GM23338 (cell line): Measurements from ENCODE around the gene SEMA4A.

Source experiments
- CREB1 ChIP-seq: fragments of 250-450 bp; sonication (Bioruptor Pico); IDR thresholded peaks from 2 replicates; pipeline ENCODE4 v1.5.0; 2020; ENCODE audit warnings: low read depth, mild to moderate bottlenecking, moderate library complexity
- EZH2 ChIP-seq: fragments of 200-600 bp; sonication (generic); IDR thresholded peaks from one replicate; pipeline ENCODE4 v1.8.0; 2017; ENCODE audit warnings: antibody characterized with exemption, mild to moderate bottlenecking, low read depth; ENCODE audit not compliant: unreplicated experiment
- EZH2phosphoT487 ChIP-seq: fragments of 200-600 bp; sonication (generic); IDR thresholded peaks from one replicate; pipeline ENCODE4 v1.8.1; 2018; ENCODE audit warnings: antibody characterized with exemption; ENCODE audit not compliant: unreplicated experiment
- JUNB ChIP-seq: IDR thresholded peaks from one replicate; pipeline ENCODE4 v1.6.1; 2016; ENCODE audit warnings: antibody characterized with exemption; ENCODE audit not compliant: unreplicated experiment
- POLR2AphosphoS5 ChIP-seq: IDR thresholded peaks from 2 replicates; pipeline ENCODE4 v1.6.1; 2016; ENCODE audit warnings: antibody characterized with exemption, low read depth
- STAT1 ChIP-seq: IDR thresholded peaks from one replicate; pipeline ENCODE4 v1.6.1; 2016; ENCODE audit warnings: antibody characterized with exemption; ENCODE audit not compliant: unreplicated experiment
- ZNF114 ChIP-seq: fragments of 250-450 bp; sonication (Bioruptor Pico); IDR thresholded peaks from 2 replicates; pipeline ENCODE4 v1.5.0; 2020; ENCODE audit warnings: mild to moderate bottlenecking, moderate library complexity
- ZNF462 ChIP-seq: fragments of 250-450 bp; sonication (Bioruptor Pico); IDR thresholded peaks from 2 replicates; pipeline ENCODE4 v1.5.0; 2020; ENCODE audit warnings: mild to moderate bottlenecking, moderate library complexity
- TF ChIP-seq, protein P1 (sequence below), 2 experiments: fragments of 200-600 bp in 1 of 2; sonication (generic) in 1 of 2; conservative IDR thresholded peaks; 2 replicates each; pipeline versions ENCODE4 v1.5.1 to v1.6.1; 2016 to 2017; ENCODE audit warnings: antibody characterized with exemption in 2 of 2, low read depth in 2 of 2, mild to moderate bottlenecking in 2 of 2, moderate library complexity in 1 of 2
- TF ChIP-seq, protein P2 (sequence below): IDR thresholded peaks from one replicate; pipeline ENCODE4 v1.6.1; 2018; ENCODE audit warnings: antibody characterized with exemption; ENCODE audit not compliant: unreplicated experiment

- TF ChIP-seq ZNF462 (CRISPR knock-in tag) (no peak), CREB1 (CRISPR knock-in tag) (no peak), POLR2AphosphoS5 (no peak), EZH2 (no peak), JUNB (no peak), EZH2phosphoT487 (no peak), ZNF114 (CRISPR knock-in tag) (no peak), STAT1 (no peak)
- TF ChIP-seq, protein P1, sequence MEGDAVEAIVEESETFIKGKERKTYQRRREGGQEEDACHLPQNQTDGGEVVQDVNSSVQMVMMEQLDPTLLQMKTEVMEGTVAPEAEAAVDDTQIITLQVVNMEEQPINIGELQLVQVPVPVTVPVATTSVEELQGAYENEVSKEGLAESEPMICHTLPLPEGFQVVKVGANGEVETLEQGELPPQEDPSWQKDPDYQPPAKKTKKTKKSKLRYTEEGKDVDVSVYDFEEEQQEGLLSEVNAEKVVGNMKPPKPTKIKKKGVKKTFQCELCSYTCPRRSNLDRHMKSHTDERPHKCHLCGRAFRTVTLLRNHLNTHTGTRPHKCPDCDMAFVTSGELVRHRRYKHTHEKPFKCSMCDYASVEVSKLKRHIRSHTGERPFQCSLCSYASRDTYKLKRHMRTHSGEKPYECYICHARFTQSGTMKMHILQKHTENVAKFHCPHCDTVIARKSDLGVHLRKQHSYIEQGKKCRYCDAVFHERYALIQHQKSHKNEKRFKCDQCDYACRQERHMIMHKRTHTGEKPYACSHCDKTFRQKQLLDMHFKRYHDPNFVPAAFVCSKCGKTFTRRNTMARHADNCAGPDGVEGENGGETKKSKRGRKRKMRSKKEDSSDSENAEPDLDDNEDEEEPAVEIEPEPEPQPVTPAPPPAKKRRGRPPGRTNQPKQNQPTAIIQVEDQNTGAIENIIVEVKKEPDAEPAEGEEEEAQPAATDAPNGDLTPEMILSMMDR (conservative IDR thresholded peaks at IDR 0.05; ENCODE audit: low read depth in 2 of 2), result no peak
- TF ChIP-seq, protein P2, sequence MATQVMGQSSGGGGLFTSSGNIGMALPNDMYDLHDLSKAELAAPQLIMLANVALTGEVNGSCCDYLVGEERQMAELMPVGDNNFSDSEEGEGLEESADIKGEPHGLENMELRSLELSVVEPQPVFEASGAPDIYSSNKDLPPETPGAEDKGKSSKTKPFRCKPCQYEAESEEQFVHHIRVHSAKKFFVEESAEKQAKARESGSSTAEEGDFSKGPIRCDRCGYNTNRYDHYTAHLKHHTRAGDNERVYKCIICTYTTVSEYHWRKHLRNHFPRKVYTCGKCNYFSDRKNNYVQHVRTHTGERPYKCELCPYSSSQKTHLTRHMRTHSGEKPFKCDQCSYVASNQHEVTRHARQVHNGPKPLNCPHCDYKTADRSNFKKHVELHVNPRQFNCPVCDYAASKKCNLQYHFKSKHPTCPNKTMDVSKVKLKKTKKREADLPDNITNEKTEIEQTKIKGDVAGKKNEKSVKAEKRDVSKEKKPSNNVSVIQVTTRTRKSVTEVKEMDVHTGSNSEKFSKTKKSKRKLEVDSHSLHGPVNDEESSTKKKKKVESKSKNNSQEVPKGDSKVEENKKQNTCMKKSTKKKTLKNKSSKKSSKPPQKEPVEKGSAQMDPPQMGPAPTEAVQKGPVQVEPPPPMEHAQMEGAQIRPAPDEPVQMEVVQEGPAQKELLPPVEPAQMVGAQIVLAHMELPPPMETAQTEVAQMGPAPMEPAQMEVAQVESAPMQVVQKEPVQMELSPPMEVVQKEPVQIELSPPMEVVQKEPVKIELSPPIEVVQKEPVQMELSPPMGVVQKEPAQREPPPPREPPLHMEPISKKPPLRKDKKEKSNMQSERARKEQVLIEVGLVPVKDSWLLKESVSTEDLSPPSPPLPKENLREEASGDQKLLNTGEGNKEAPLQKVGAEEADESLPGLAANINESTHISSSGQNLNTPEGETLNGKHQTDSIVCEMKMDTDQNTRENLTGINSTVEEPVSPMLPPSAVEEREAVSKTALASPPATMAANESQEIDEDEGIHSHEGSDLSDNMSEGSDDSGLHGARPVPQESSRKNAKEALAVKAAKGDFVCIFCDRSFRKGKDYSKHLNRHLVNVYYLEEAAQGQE, result no peak
Measured at GRCh38 chr1:156164125-156164831, 10.9 kb downstream of the SEMA4A start.
